BE2C (cell line): Measurements from ENCODE around the gene LEFTY1.
"Not testable (repeated sequence)": the region's sequence is repeated elsewhere in the genome, so short reads cannot be mapped to it uniquely, and the experiment has no call there.

Experiments used
- DNase-seq: peaks from one replicate; pipeline ENCODE4 v3.0.0-alpha.2; 2020
- H3K27me3 ChIP-seq: fragments of 250-450 bp; sonication (Bioruptor Pico); 2 replicates; pipeline ENCODE4 v1.5.1; 2020; ENCODE audit warnings: mild to moderate bottlenecking
- H3K36me3 ChIP-seq: fragments of 250-450 bp; sonication (Bioruptor Pico); 2 replicates; pipeline ENCODE4 v1.5.1; 2020; ENCODE audit warnings: mild to moderate bottlenecking
- H3K4me1 ChIP-seq: fragments of 250-450 bp; sonication (Bioruptor Pico); 2 replicates; pipeline ENCODE4 v1.5.1; 2020
- H3K4me3 ChIP-seq: 2 replicates; pipeline ENCODE4 v1.5.1; 2011; ENCODE audit warnings: low read depth, low read length
- H3K9me3 ChIP-seq: fragments of 250-450 bp; sonication (Bioruptor Pico); 2 replicates; pipeline ENCODE4 v1.5.1; 2020
- TF ChIP-seq, protein P1 (sequence below): IDR thresholded peaks from 2 replicates; pipeline ENCODE4 v1.5.1; 2012; ENCODE audit warnings: mild to moderate bottlenecking, low read depth, low read length

The LEFTY1 gene

DNA sequence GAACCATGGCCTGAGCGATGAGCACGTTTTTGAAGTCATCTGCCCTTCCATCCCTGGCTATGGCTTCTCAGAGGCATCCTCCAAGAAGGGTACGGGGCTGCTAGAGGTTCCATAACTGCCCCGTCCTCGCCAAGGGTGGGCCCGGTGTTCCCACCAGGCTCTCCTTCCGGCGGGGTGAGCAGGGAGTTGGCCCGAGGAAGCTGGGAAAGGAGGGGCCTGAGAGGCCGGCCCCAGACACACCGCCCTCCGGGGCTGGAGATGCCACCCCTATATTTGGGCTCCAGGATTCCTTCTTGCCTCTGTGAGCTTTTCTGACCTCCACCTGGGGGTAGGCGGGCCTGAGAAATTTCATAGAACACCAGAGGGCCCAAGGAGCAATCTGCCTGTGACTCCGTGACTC lies 50.2 kb downstream of the LEFTY1 start:
- Histone ChIP-seq H3K4me3 (no peak overlapping the region), H3K9me3 (no peaks in the 10 kb centered on the region), H3K36me3 (no peaks in the 10 kb centered on the region), H3K27me3 (no peaks in the 10 kb centered on the region), H3K4me1 (no peaks in the 10 kb centered on the region; the same call in 1 of the 2 replicates)
- no peak for DNase-seq
- TF ChIP-seq, protein P1, sequence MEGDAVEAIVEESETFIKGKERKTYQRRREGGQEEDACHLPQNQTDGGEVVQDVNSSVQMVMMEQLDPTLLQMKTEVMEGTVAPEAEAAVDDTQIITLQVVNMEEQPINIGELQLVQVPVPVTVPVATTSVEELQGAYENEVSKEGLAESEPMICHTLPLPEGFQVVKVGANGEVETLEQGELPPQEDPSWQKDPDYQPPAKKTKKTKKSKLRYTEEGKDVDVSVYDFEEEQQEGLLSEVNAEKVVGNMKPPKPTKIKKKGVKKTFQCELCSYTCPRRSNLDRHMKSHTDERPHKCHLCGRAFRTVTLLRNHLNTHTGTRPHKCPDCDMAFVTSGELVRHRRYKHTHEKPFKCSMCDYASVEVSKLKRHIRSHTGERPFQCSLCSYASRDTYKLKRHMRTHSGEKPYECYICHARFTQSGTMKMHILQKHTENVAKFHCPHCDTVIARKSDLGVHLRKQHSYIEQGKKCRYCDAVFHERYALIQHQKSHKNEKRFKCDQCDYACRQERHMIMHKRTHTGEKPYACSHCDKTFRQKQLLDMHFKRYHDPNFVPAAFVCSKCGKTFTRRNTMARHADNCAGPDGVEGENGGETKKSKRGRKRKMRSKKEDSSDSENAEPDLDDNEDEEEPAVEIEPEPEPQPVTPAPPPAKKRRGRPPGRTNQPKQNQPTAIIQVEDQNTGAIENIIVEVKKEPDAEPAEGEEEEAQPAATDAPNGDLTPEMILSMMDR = no peak

DNA sequence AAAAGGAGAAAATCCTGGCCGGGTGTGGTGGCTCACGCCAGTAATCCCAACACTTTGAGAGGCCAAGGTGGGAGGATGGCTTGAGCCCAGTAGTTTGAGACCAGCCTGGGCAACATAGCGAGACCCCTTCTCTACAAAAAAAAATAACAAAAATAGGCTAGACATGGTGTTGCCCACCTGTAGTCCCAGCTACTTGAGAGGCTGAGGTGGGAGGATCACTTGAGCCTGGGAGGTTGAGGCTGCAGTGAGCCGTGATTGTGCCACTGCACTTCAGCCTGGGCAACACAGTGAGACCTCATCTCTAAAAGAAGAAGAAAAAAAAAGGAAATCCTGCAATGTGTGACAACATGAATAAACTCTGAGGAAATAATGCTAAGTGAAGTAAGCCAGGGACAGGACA lies 52.6 kb downstream of the LEFTY1 start:
- H3K9me3 ChIP-seq, H3K4me3 ChIP-seq, H3K36me3 ChIP-seq, DNase-seq, H3K27me3 ChIP-seq, H3K4me1 ChIP-seq: not testable (repeated sequence)
